A549 treated with GW870086 at 1 μM for 4 hours (cell line): ENCODE data around the gene FGFRL1. TPM values are rescaled to one million over a fixed set of nuclear protein-coding genes. Genes with fewer than 3 reads are reported as not detected.

ENCODE experiments used
- total RNA-seq: library from RNA; stranded (reverse); fragments of 200-300 nt; extraction: Qiagen RNA extraction; gene quantifications from 5 replicates; pipeline ENCODE4 v1.2.3, GENCODE V29; 2022; ENCODE audit warnings: low read depth

FGFRL1 gene, protein sequence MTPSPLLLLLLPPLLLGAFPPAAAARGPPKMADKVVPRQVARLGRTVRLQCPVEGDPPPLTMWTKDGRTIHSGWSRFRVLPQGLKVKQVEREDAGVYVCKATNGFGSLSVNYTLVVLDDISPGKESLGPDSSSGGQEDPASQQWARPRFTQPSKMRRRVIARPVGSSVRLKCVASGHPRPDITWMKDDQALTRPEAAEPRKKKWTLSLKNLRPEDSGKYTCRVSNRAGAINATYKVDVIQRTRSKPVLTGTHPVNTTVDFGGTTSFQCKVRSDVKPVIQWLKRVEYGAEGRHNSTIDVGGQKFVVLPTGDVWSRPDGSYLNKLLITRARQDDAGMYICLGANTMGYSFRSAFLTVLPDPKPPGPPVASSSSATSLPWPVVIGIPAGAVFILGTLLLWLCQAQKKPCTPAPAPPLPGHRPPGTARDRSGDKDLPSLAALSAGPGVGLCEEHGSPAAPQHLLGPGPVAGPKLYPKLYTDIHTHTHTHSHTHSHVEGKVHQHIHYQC
- 15.5 to 22.5 TPM (median 18.9 TPM) in 5 replicates for total RNA-seq

GRCh38 chr4:1011022-1011665 lies at the start of gene FGFRL1:
Gene FGFRL1 (plus strand): TSS chr4:1011626. CDS start chr4:1012486, 860 bp downstream.

GRCh38 chr4:973431-974397 lies 37.7 kb upstream of the FGFRL1 start, which contains the start of gene DGKQ:
Gene DGKQ (minus strand): TSS chr4:973569. CDS start chr4:973482, 87 bp downstream.

GRCh38 chr4:986879-987623 lies 24.4 kb upstream of the FGFRL1 start, which contains the start of gene IDUA:
Gene IDUA (plus strand): TSS chr4:987044. CDS start chr4:987085, 41 bp downstream.

GRCh38 chr4:993111-994029 lies 18.1 kb upstream of the FGFRL1 start, which contains the start of gene SLC26A1:
Gene SLC26A1 (minus strand): TSS chr4:993404. CDS start chr4:991703, 1,701 bp downstream.

Other genes with a start within 250 kb of the FGFRL1 start
- 0.25 to 1.2 TPM (median 0.44 TPM) in 5 replicates for gene CPLX1, start 185.5 kb upstream of the FGFRL1 start, total RNA-seq
- 36.0 to 50.8 TPM (median 50.3 TPM) in 5 replicates for gene GAK, start 79.3 kb upstream of the FGFRL1 start, total RNA-seq
- gene TMEM175, start 79.2 kb upstream of the FGFRL1 start, total RNA-seq, result 8.1 to 10.2 TPM (median 9.6 TPM) in 5 replicates
- gene DGKQ, start 38.1 kb upstream of the FGFRL1 start, total RNA-seq, result 4.6 to 8.5 TPM (median 7.6 TPM) in 5 replicates
- gene IDUA, start 24.6 kb upstream of the FGFRL1 start, total RNA-seq, result 7.9 to 15.2 TPM (median 11.3 TPM) in 5 replicates
- gene SLC26A1, start 18.2 kb upstream of the FGFRL1 start, total RNA-seq, result 0.14 to 0.27 TPM (median 0.23 TPM) in 5 replicates
- gene RNF212, start 101.9 kb downstream of the FGFRL1 start, total RNA-seq, result 1.8 to 3.5 TPM (median 2.7 TPM) in 5 replicates
- gene SPON2, start 161.0 kb downstream of the FGFRL1 start, total RNA-seq, result 0.09 to 0.80 TPM (median 0.30 TPM) in 5 replicates
- gene CTBP1, start 237.5 kb downstream of the FGFRL1 start, total RNA-seq, result 75.9 to 88.1 TPM (median 82.0 TPM) in 5 replicates